ENCODE results near the gene SLC38A5. TPM values are rescaled to one million over a fixed set of nuclear protein-coding genes. Genes with fewer than 3 reads are reported as not detected.
"Not testable (repeated sequence)": the region's sequence is repeated elsewhere in the genome, so short reads cannot be mapped to it uniquely, and the experiment has no call there.

The SLC38A5 gene
- total RNA-seq, 4 donors from 2014 or later, result 24.2 to 63.0 (median 46.2) TPM

DNA sequence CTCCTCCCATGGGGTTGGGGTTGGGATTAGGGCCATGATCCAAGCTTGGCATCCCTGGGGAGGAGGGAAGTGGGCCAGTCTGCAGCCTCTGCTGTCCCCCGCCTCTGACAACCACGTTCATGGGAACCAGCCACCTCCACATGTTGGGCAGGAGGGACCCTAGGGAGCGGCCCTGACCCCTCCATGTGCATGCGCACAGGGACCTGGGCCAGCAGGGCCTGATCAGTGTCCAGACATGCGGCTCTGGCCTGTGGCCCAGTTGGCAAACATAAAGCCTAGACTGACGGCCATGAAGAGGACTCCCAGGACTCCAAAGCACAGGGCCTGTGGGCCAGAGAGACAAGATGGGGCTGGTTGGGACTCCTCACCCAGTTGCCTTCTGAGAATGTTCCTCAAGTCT is 11.3 kb downstream of the SLC38A5 start:
- no peak overlapping the region for H3K27ac ChIP-seq
- no peak overlapping the region for H3K4me3 ChIP-seq
- WGBS, result 68% methylated on average over 4 of the region's 6 CpGs
- no peaks in the 10 kb centered on the region for H3K4me1 ChIP-seq
- H3K27me3 ChIP-seq, result no peaks in the 10 kb centered on the region
- H3K9me3 ChIP-seq, result no peaks in the 10 kb centered on the region
- TF ChIP-seq POLR2A (IDR thresholded peaks at IDR 0.05), result no peak
- no peak for TF ChIP-seq EP300 (IDR thresholded peaks at IDR 0.05)
- TF ChIP-seq, protein P1, sequence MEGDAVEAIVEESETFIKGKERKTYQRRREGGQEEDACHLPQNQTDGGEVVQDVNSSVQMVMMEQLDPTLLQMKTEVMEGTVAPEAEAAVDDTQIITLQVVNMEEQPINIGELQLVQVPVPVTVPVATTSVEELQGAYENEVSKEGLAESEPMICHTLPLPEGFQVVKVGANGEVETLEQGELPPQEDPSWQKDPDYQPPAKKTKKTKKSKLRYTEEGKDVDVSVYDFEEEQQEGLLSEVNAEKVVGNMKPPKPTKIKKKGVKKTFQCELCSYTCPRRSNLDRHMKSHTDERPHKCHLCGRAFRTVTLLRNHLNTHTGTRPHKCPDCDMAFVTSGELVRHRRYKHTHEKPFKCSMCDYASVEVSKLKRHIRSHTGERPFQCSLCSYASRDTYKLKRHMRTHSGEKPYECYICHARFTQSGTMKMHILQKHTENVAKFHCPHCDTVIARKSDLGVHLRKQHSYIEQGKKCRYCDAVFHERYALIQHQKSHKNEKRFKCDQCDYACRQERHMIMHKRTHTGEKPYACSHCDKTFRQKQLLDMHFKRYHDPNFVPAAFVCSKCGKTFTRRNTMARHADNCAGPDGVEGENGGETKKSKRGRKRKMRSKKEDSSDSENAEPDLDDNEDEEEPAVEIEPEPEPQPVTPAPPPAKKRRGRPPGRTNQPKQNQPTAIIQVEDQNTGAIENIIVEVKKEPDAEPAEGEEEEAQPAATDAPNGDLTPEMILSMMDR (IDR thresholded peaks at IDR 0.05), result no peak
- TF ChIP-seq POLR2AphosphoS5 (IDR thresholded peaks at IDR 0.05), result no peak
- no peaks in the 10 kb centered on the region for H3K36me3 ChIP-seq
- DNase-seq (ENCODE audit: low spot score in 2 of 2), result no peak

DNA sequence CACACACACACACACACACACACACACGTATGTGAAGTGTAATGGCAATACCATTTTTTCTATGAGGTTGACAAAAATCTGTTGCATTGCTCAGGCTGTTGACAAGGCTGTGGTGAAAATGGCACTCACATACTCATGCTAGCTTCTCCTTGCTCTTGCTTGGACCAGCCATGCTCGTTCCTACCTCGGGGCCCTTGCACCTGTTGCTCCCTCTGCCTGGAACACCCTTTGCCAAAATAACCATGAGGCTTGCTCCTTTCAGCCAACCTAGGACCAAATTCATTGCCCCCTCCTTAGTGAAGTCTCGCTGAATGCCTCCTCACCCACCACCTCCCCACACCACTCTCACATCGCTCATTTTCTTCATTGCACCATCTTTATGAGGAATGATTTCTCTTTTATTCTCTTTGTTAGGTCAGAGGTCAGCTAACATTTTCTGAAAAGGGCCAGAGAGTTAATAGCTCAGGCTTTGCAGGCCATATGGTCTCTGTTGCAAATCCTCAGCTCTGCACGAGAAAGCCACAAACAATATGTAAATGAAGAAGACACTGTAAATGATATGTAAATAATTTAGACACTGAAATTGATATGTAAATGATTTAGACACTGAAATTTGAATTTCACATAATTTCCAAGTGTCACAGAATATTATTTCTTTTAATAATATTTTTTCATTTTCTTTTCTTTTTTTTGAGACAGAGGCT is 13.3 kb downstream of the SLC38A5 start:
- no peak for DNase-seq (ENCODE audit: low spot score in 2 of 2)
- no peak overlapping the region for H3K27ac ChIP-seq
- no peaks in the 10 kb centered on the region for H3K36me3 ChIP-seq
- TF ChIP-seq POLR2AphosphoS5 (IDR thresholded peaks at IDR 0.05) (no peak), POLR2A (IDR thresholded peaks at IDR 0.05) (no peak), EP300 (IDR thresholded peaks at IDR 0.05) (no peak)
- TF ChIP-seq, protein P1 (IDR thresholded peaks at IDR 0.05), result no peak
- H3K4me1 ChIP-seq, result no peaks in the 10 kb centered on the region
- 83% methylated on average over 6 of the region's 6 CpGs for WGBS
- H3K9me3 ChIP-seq, result no peaks in the 10 kb centered on the region
- H3K27me3 ChIP-seq, result no peaks in the 10 kb centered on the region
- no peak overlapping the region for H3K4me3 ChIP-seq

DNA sequence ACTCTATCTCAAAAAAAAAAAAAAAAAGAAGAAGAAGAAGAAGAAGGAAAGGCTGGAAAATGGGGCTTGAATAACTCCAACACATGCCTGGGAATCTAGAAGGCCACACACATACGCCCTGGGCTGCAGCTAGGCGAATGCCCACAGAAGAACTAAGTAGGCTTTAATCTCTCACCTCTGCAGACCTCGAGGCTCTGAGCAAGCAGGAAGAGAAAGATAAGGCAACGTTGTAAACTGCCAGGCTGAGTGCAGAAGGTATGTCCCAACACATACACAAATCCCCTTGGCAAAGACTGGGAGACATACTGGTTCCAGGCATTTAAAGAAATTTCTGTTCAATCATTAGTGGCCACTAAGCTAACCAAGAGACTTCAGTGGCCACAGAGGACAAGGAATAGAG is 18.4 kb downstream of the SLC38A5 start:
- DNase-seq (ENCODE audit: low spot score in 2 of 2), result no peak
- no peaks in the 10 kb centered on the region for H3K9me3 ChIP-seq
- H3K4me3 ChIP-seq, result no peak overlapping the region
- TF ChIP-seq POLR2AphosphoS5 (IDR thresholded peaks at IDR 0.05) (no peak), POLR2A (IDR thresholded peaks at IDR 0.05) (no peak), EP300 (IDR thresholded peaks at IDR 0.05) (no peak)
- TF ChIP-seq, protein P1 (IDR thresholded peaks at IDR 0.05), result no peak
- no peaks in the 10 kb centered on the region for H3K4me1 ChIP-seq
- no peak overlapping the region for H3K27ac ChIP-seq
- H3K36me3 ChIP-seq, result no peaks in the 10 kb centered on the region
- H3K27me3 ChIP-seq, result no peaks in the 10 kb centered on the region
- 48% methylated on average over 4 of the region's 4 CpGs for WGBS

DNA sequence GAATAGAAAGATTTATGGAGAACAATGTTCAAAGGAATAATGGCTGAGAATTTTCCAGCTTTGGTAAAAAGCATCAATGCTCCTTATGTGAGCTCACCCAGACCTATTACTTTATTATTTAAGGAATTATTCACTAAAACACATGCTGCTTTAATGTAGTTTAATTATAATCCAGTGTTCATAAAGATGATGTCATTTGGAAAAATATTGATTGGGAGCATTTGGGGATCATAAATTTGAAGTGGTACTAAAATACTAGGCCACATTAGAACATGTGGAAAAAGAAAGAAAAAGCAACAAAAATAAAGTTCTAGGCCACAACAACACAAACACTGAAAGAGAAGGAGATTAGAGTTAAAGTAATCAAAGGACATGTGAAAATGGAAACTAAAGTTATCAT is 20.0 kb downstream of the SLC38A5 start:
- no peak for DNase-seq (ENCODE audit: low spot score in 2 of 2)
- Histone ChIP-seq H3K4me3 (no peak overlapping the region), H3K27me3 (no peaks in the 10 kb centered on the region), H3K36me3 (no peaks in the 10 kb centered on the region), H3K9me3 (no peaks in the 10 kb centered on the region), H3K4me1 (no peaks in the 10 kb centered on the region), H3K27ac (no peak overlapping the region)
- TF ChIP-seq EP300 (IDR thresholded peaks at IDR 0.05) (no peak), POLR2AphosphoS5 (IDR thresholded peaks at IDR 0.05) (no peak), POLR2A (IDR thresholded peaks at IDR 0.05) (no peak)
- TF ChIP-seq, protein P1 (IDR thresholded peaks at IDR 0.05), result no peak

GRCh38 chrX:48447201-48447600 is 22.9 kb downstream of the SLC38A5 start:
- not testable (repeated sequence) for H3K4me1 ChIP-seq; H3K4me3 ChIP-seq; DNase-seq (ENCODE audit: low spot score in 2 of 2); H3K27ac ChIP-seq; H3K9me3 ChIP-seq; H3K27me3 ChIP-seq; H3K36me3 ChIP-seq
- WGBS, result 91% methylated on average over 6 of the region's 6 CpGs

DNA sequence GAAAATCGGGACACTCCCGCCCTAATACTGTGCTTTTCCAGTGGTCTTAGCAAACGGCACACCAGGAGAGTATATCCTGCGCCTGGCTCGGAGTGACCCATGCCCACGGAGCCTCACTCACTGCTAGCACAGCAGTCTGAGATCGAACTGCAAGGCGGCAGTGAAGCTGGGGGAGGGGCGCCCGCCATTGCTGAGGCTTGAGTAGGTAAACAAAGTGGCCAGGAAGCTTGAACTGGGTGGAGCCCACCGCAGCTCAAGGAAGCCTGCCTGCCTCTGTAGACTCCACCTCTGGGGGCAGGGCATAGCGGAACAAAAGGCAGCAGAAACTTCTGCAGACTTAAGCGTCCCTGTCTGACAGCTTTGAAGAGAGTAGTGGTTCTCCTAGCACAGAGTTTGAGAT is 36.3 kb downstream of the SLC38A5 start:
- H3K4me1 ChIP-seq; H3K36me3 ChIP-seq; H3K9me3 ChIP-seq; H3K4me3 ChIP-seq; DNase-seq (ENCODE audit: low spot score in 2 of 2); H3K27ac ChIP-seq; H3K27me3 ChIP-seq: not testable (repeated sequence)
- 87% methylated on average over 10 of the region's 13 CpGs for WGBS

DNA sequence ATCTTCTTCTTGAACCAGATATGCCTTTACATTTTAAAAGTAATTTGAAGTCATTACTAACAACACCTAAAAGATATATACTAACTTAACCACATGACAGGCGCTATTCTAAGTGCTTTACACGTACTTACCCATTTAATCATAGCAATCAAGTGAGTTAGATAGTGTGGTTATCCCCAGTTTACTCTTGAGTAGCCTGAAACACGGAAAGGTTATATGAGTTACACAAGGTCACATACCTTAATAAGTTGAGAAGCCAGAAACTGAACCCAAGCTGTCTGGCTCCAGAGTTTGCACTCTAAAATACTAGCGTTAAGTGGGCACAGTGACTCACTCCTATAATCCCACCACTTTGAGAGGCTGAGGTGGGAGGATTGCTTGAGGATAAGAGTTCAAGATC is 39.9 kb downstream of the SLC38A5 start:
- not testable (repeated sequence) for DNase-seq (ENCODE audit: low spot score in 2 of 2); H3K4me1 ChIP-seq; H3K27ac ChIP-seq; H3K36me3 ChIP-seq; H3K27me3 ChIP-seq; H3K9me3 ChIP-seq; H3K4me3 ChIP-seq
- WGBS, result 64% methylated on average over 4 of the region's 4 CpGs

DNA sequence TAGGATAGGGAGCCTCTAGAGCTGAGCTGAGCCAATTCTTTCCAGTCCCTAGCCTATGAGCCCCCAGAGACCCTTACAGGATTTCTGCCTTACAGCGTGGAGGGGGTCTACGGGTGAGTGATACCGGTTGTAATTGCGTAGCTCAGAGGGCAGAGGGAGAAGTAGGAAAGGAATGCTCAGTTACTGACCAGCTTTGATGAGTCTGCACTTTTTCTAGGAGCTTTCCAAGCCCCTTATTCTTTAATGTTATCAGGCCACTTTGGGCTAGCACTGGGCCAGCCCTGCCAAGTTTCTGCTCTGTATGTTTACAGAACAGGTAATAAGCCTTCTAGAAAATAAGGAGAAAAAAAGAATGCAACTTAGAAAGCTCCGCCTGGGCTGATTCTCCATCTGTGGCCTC is 40.5 kb downstream of the SLC38A5 start:
- not testable (repeated sequence) for H3K36me3 ChIP-seq; DNase-seq (ENCODE audit: low spot score in 2 of 2); H3K9me3 ChIP-seq; H3K4me3 ChIP-seq; H3K4me1 ChIP-seq; H3K27me3 ChIP-seq; H3K27ac ChIP-seq
- WGBS, result 59% methylated on average over 5 of the region's 5 CpGs

DNA sequence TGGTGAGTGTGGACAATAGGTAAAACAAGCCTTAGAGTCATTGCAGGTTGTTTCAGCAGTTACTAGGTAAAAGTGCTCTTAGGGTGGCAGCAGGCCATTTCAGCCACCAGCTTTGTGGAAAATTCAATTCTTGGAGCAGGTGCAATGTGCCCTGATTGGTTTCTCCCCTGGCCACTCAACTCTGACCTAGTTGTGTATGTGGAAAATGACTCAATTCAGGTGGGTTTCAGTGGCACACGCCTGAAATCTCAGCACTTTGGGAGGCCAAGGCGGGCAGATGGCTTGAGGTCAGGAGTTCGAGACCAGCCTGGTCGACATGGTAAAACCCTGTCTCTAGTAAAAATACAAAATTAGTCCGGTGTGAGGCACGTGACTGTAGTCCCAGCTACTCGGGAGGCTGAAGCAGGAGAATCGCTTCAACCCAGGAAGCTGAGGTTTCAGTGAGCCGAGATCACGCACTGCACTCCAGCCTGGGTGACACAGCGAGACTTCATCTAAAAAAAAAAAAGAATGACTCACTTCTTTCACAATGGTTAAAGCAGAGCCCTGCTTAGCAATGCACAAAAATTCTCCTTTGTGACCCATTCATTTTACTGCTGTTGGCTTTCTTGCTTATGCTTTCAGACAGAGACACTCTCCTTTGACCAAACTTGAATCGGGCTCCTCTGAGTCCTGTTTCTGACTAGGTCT is 42.9 kb downstream of the SLC38A5 start:
- not testable (repeated sequence) for H3K36me3 ChIP-seq; H3K4me3 ChIP-seq; H3K4me1 ChIP-seq; H3K27ac ChIP-seq; DNase-seq (ENCODE audit: low spot score in 2 of 2); H3K27me3 ChIP-seq; H3K9me3 ChIP-seq
- no CpG with 5 or more reads among the region's 12 CpGs for WGBS

All from suprapubic skin (tissue), 4 donors.